Dedifferentiated amniotic fluid mesenchymal stem cell (primary cell): ENCODE results near the gene CTIF.

Experiments
- DNase-seq: peaks from one replicate; pipeline ENCODE4 v3.0.0-alpha.2; 2016; ENCODE audit errors: extremely low spot score

The CTIF gene

DNA sequence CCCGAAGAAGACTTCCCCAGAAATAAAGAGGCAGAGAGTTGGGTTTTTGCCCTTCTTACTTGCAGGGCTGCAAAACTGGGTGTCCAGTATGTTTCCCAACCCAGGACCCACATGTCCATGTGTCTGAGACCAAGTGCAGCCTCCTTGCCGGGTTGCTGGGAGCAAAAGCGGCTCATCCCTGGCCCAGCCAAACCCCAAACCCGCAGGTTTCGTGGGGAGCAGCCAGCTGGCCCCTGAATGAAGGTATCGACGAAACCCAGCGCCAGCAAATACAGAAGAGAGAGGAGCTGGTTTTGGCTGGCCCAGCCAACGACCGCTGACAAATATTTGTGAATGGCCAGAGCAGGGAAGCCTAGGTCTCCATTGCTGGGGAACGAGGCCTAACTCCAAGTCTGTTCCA lies 214.9 kb downstream of the CTIF start:
- DNase-seq: no peak

DNA sequence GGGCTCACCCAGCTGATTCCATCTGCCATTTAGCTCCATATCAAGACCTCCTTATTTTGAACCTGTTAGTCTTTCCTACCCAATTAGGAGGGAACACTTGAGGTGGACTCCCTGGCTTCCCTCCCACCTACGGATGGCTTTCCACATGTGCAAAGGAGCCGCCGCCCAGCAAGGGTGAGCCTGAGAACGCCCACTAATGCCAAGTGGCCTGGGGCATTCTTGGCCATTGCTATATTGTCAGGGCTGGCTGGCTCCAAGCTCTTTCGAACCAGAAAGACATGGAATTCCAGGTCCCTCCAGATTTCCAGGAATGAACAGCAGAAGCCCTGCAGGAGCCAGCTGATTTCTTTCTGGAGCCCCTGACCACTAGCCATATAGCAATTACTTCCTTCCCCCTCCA lies 215.7 kb downstream of the CTIF start:
- no peak for DNase-seq

DNA sequence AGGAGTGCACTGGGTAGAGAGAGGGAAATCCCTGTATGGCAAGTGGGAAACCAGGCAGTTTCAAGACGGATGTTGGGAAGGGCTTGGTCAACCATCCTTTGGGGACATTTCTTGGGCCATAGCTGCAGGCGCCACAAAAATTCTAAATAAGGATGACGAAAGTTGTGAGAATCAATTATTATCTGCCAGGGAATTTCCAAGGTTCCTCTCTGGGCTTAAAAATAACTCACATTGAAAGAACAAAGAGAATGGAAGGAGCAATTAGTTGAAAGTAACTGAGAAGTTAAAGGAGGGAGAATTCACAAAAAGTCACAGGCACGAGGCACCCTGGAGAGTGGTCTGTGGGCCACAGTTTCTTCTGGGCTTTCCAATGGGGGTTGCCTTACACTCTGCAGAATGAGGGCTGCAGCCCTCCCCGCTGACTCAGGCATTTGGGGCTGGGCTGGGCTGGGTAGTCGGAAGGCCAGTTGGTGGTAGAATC lies 216.2 kb downstream of the CTIF start:
- DNase-seq: no peak

GRCh38 chr18:48756511-48757226 lies 217.8 kb downstream of the CTIF start:
- DNase-seq: no peak

- no peak for DNase-seq
Observed at GRCh38 chr18:48757367-48757766, 218.5 kb downstream of the CTIF start.

DNA sequence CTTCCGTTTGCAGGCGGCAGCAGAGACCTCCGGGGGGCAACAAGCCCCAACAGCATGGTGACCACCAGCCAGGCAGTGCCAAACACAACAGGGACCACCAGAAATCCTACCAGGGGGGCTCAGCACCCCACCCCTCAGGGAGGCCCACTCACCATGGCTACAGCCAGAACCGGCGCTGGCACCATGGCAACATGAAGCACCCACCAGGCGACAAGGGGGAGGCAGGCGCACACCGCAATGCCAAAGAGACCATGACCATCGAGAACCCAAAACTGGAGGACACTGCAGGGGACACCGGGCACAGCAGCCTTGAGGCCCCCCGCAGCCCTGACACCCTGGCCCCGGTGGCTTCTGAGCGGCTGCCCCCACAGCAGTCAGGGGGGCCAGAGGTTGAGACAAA lies 219.1 kb downstream of the CTIF start:
- DNase-seq: no peak

GRCh38 chr18:48761582-48761981 lies 222.8 kb downstream of the CTIF start:
- no peak for DNase-seq

GRCh38 chr18:48762022-48762421 lies 223.2 kb downstream of the CTIF start:
- no peak for DNase-seq

- no peak for DNase-seq
Observed at GRCh38 chr18:48762836-48763718, 224.2 kb downstream of the CTIF start.

DNA sequence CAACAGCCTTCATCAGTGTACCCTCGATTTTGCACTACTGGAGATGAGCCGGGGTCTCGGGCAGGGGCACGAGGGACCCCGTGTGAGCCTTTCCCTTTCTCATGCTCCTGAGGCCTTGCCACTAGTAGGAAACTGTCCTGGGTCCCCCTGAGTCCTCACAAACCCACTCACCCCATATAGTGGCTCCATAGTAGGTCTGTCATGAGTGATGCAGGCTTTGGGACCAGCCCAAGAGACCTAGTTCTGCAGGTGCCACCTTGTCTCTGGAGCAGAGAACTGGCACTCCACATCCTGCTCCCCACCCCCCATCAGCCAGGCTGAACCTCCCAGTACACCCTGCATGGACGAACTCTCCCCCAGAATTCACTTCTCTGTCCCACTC lies 224.9 kb downstream of the CTIF start:
- DNase-seq: no peak

GRCh38 chr18:48765053-48765452 lies 226.2 kb downstream of the CTIF start:
- DNase-seq: no peak

DNA sequence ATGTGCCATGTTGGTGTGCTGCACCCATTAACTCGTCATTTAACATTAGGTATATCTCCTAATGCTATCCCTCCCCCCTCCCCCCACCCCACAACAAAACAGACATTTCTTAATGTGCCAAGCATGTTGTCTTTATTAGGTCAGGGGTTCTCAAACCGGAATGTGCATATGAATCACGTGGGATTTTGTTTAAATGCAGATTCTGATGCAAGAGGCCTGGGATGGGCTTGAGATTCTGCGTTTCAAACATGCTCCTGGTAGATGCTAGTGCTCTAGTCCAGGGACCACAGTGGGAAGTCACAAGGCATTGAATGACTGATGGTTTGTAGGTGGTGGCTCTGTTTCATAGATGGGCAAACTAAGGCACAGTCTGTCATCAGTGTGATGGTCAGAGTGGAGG lies 227.2 kb downstream of the CTIF start:
- DNase-seq: no peak

- DNase-seq: no peak
Observed at GRCh38 chr18:48766487-48766886, 227.7 kb downstream of the CTIF start.

GRCh38 chr18:48767090-48767690 lies 228.4 kb downstream of the CTIF start:
- DNase-seq: no peak

DNA sequence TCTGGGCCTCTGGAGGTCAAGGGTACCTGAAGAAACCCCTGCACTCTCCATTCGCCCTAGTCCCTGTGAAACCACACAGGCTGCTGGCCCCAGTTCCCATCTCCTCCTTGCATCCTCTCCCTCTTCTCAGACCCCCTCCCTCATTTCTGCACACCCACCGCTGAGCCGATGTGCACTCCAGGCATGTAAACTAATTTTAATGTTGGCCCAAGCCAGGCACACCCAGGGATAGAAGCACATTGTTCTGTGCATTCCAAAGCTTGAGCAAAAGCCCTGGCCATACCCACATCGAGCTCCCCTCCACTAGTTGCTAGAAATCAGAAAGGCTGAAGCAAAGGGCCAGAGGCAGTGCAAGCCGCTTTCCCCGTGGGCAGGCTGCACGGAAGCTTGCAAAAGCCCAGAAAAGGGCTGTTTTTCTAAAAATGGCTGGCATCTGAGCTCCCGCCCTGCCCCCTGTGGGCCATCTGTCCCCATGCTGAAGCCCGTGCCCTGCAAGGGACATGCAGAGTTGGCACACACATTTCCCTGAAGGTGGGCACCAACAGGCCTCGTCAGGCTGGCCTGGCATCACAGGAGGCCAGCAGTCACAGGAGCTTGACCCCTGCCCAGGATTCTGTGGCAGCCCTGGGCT lies 230.3 kb downstream of the CTIF start:
- DNase-seq: no peak

DNA sequence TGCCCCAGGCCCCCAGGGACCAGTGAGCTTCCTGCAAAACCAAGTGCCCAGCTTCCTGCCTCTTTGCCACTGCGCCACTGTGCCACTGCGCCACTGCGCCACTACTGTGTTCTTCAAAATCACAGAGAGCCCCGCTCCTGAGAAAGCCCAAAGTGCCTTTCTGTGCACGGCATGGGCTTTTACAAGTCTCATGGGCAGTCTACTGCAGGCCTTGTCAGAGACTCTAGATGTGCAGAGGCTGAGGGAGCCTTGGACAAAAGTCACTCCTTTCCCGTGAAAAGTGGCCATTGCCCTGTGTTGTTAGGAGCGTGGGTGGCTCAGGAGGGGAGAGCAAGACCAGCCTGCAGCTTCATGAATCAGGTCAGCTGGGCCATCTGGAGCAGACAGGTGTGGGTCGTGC lies 231.4 kb downstream of the CTIF start:
- no peak for DNase-seq

- DNase-seq: no peak
Observed at GRCh38 chr18:48771641-48772375, 233.0 kb downstream of the CTIF start.

DNA sequence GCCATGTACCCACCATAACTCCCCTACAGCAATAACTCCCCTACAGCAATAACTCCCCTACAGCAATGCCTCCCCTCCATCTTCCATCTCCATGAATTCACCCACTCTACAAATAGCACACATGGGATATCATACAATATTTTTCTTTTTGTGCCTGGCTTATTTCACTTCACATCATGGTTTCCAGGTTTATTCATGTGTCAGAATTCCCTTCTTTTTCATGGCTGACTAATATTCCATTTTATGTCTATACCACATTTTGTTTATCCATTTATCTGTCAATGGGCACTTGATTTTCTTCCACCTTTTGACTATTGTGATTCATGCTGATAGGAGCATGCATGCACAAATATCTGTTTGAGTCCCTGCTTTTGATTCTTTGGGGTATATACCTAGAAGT lies 233.6 kb downstream of the CTIF start:
- no peak for DNase-seq

DNA sequence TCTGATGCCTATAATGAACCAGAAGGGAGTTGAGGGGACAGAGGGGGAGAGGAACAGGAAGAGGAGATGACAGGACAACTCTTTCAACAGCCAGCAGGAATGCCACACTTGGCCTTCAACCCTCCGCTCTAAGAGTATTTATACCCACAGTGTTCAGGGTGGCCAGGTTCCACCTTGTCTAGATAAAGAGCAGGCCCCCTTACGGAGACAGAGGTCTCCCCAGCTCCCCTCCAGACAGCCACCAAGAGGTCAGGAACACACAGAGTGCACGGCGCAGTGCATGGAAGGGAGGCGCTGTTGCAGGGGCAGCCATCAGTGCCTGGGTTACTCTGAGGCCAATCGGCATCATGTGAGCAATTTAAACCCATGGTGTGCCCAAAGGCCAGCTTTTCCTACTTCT lies 235.0 kb downstream of the CTIF start:
- no peak for DNase-seq

DNA sequence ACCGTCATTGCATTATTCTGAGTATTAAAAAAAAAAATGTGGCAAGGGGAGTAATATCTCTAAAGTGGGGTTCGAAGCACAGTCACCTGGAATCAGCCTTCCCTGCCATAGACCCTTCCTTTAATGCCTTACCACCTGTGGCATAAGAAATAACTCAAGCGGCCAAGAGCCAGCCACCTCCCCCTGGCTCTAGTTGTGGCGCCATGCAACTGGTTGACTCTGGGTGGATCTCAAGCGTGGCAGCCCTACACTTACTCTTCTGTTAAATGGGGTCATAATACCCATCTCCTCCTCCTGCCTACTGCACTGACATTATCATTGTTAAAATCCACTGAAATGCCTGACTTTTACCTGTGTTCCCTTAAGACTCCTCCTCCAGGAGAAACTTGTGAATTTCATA lies 236.1 kb downstream of the CTIF start:
- no peak for DNase-seq

DNA sequence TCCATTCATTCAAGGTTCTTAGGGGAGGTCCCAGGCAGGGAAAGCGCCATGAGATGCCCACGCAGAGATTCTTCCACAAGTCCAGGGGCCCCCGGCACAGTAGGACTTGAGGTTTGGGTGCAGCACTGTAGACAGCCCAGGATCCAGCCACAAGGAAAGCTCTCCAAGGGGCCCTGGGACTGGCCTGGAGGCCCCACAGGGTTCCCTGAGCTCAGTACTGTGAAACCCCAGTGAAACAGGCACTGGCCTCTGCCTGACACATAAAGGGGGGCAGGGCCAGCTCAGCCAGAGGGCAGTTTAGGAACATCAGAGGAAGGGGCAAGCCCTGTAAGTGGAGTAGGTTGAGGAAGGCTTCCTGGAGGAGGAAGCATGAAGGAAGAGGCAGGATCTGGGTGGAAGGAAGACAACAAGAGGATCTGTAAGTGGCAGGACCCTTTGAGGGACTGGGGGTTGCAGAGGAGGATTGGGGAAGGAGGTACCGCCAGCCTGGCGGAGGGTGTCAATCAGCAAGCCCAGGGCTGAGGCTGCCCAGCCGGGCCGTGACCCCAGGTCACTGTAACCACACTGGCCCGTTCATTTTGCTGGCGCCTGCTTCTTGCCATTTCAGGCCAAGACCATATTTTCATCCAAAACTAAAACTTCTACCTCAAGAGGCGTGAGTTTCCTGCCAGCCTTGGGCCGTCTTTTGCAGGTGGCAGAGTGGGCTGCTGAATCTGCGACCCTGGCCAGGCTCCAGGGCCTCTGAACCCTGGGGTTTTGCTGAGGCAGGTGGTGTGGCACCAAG lies 236.7 kb downstream of the CTIF start:
- DNase-seq: no peak
